SW480 (cell line): Measurements from ENCODE around the gene HNF4A.

Experiments
- DNase-seq: peaks from one replicate; pipeline ENCODE4 v3.0.0-alpha.2; 2016; ENCODE audit warnings: low spot score

Gene HNF4A

DNA sequence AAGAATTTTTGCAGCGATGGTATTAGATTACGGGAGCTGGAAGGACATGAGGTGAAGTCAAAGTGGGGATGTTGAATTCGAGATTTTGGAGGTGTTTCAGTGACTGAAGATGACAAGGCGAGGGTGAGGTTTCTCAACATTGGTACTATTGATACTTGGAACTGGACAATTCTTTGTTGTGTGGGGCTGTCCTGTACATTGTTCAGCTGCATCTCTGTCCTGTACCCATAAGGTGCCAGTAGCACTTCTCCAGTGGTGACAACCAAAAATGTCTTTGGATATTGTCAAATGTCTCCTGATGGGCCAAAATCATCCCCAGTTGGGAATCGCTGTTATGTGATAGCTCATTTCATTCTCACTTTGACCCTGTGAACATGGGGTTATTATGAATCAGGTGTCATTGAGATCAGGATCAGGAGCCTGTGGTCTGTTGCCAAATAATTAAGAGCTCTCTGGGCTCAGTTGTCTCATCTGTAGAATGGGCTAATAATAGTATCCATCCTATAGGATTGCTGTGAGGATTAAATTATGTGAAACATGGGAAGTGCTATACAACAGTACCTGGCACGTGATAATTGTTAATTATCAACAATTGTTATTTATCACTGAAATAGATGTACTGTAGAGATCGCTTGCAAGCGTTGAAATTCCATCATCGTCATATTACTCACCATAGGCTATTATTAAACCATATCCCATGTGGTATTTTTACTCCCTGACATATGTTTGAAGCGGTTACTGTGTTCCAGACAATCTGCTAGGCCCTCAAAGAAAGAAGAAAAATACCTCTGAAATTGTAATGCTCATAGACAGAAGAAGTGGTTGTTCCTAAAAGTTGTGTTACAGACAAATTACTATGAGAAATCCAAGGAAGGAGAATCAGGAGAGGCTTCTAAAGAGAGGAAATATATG is 71.6 kb downstream of the HNF4A start:
- no peak for DNase-seq

DNA sequence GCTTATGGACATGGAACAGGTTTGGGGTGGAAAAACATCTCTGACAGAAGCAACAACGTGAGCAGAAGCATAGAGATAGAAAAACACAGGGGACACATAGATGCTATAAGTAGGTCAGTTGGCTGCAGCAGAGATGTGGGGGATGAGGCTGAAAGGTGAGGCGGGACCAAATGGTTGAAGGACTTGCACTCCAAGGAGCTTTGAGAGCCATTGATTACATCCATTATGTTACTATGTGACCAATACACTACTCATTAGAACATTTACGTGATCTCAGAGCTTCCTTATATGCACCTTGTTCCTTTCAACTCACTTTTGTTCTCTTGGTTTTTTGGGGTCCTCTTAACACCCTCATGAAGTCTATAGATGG is 72.3 kb downstream of the HNF4A start:
- DNase-seq: no peak

GRCh38 chr20:44428174-44429016 is 72.9 kb downstream of the HNF4A start:
- no peak for DNase-seq

DNA sequence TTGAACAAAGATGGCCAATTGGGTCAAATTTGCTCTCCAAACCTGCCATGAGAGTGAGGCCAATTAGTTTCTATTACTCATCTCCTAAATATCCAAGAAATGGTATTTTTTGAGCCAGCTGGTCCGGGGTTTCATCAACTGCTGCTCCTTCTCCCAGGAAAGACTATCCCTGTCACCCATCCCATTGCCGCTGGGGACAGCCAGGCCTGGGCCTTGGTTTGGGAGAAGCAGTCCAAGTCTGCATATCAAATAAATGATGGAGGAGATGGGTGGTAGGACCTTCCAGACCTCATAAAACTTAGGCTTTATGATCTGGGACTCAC is 73.5 kb downstream of the HNF4A start:
- DNase-seq: no peak

DNA sequence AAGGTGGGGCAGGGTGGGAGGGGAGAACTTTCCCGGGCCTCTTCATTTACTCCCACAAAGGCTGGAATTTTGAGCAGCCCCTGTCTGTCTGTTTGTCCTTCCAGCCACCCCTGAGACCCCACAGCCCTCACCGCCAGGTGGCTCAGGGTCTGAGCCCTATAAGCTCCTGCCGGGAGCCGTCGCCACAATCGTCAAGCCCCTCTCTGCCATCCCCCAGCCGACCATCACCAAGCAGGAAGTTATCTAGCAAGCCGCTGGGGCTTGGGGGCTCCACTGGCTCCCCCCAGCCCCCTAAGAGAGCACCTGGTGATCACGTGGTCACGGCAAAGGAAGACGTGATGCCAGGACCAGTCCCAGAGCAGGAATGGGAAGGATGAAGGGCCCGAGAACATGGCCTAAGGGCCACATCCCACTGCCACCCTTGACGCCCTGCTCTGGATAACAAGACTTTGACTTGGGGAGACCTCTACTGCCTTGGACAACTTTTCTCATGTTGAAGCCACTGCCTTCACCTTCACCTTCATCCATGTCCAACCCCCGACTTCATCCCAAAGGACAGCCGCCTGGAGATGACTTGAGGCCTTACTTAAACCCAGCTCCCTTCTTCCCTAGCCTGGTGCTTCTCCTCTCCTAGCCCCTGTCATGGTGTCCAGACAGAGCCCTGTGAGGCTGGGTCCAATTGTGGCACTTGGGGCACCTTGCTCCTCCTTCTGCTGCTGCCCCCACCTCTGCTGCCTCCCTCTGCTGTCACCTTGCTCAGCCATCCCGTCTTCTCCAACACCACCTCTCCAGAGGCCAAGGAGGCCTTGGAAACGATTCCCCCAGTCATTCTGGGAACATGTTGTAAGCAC is 74.1 kb downstream of the HNF4A start:
- no peak for DNase-seq

GRCh38 chr20:44430270-44431065 is 75.0 kb downstream of the HNF4A start:
- DNase-seq: no peak

DNA sequence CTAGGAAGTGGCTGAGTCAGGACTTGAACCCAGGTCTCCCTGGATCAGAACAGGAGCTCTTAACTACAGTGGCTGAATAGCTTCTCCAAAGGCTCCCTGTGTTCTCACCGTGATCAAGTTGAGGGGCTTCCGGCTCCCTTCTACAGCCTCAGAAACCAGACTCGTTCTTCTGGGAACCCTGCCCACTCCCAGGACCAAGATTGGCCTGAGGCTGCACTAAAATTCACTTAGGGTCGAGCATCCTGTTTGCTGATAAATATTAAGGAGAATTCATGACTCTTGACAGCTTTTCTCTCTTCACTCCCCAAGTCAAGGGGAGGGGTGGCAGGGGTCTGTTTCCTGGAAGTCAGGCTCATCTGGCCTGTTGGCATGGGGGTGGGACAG is 75.6 kb downstream of the HNF4A start:
- no peak for DNase-seq

- DNase-seq: no peak
These were observed 76.2 kb downstream of the HNF4A start for GRCh38 chr20:44431502-44432234.

DNA sequence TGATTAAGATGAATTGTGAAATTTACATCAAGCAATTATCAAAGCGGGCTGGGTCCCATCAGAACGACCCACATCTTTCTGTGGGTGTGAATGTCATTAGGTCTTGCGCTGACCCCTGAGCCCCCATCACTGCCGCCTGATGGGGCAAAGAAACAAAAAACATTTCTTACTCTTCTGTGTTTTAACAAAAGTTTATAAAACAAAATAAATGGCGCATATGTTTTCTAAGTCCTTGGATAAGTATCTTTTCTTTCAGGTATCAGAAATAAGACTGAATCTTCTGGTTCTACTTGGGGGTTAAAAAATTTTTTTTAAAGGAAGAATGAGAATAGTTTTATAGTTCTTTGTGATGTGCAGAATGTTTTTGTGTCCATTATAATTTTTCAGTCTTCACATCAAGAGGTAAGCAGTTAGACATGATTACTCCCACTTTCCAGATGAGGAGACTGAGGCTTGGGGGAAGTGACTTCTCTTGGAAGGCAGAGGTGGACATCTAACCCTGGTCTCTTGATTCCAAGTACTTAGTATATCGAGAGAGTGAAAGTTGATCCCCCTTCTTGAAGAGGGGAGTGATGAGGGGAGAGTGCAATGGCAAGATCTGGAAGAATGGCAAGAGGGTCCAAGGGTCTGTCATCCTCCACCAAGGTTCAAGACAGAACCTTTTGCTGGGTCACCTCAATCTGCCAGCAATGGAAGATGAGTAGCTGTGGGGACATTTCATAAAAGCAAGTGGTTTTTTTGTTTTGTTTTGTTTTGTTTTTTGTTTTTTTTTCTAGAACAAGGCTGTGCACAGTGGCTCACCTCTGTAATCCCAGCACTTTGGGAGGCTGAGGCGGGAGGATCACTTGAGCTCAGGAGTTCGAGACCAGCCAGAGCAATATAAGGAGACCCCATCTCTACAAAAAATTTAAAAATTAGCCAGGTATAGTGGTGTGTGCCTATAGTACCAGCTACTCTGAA is 77.4 kb downstream of the HNF4A start:
- DNase-seq: no peak

DNA sequence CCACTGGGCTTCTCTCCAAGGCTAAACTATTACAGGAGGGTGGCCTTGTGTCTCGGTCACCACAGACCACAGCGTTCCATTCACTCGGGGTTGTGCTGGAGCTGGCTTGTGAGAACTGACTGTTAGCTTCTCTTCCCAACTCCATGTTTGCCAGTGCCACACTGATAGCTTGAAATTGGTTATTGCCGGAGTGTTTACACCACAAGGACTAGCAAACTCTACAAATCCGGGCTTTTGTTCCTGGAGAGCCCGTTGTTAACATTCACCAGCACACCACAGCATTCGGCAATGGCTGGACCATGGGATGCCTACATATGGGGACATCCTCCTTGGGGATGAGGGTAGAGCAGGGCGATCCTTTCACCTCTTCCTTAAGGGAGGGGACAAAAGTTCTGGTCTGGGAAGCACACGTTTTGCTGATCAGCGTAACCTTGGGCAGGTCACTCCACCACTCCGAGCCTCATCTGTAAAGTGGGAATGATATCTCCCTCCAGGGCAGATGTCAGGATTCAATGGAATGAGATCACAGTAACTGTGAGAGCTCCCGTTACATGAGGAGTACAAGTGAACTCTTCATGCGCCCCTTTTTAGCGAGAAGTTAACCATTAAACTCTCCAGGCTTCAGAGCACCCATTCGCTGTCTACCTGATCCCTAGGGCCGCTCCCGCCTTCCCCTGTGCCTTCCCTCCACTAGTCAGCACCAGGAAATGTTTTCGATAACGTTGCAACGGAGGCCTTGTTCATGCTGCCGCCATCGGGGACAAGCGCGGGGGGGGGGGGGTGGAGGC is 78.4 kb downstream of the HNF4A start:
- DNase-seq: peak; percentile 71

DNA sequence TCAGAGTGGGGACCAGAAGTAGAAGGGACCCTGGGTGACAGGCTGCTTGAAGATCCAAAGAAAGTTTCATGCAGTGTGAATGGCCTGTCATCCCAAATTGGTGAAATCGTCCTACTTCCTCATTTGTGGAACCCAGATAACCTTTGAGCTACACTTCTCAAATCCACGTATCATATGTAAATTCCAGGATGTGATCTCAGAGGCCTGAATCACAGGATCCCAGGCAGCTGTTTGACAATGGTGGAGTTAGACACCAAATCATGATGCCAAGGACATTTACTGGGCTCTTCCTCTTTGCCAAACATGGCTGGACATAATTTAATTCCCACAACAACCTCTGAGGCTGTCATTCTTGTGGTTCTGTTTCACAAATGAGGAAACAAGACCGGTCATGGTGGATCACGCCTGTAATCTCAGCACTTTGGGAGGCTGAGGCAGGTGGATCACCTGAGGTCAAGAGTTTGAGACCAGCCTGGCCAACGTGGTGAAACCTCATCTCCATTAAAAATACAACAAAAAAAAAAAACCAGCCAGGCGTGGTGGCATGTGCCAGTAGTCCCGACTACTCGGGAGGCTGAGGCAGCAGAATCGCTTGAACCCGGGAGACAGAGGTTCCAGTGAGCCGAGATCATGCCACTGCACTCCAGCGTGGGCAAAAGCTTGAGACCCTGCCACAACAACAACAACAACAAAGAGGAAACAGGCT is 80.3 kb downstream of the HNF4A start:
- DNase-seq: peak; percentile 28

DNA sequence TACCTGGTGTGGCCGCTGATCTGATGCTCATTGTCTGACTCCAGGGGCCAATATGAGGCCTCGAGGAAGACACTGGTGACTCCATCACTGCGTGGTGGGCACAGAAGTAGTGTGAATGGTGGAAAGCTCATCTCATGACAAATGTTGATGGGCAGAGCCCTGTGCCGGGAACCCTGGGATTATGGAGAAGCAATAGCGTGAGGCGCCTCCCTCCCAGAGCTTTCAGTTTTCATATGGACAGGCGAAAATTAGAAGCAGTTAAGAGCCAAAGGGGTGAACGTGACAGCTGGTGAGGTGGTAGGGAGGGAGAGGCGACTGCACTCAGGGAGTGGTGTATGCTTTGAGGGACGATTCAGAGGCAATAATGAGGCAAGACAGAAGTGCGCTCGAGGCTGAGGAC is 80.9 kb downstream of the HNF4A start:
- DNase-seq: no peak

GRCh38 chr20:44437497-44437896 is 82.0 kb downstream of the HNF4A start:
- DNase-seq: no peak

DNA sequence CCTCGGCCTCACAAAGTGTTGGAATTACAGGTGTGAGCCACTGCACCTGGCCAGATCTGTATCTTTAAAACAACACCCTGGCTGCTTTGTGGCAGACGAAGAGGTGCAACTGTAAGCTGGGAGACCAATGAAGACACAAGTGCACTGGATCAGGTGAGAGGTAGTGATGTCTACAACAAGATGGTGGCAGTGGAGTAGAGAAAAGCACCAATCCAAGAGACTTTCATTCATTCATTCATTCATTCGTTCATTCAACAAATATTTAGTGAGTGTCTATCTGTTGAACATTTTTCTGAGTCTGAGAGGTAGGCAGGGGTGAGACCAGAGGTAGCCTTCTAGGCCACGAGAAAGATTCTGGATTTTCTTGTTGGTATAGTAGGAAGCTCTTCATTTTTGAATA is 83.3 kb downstream of the HNF4A start:
- DNase-seq: no peak

- DNase-seq: no peak
These were observed 83.8 kb downstream of the HNF4A start for GRCh38 chr20:44439318-44439717.

DNA sequence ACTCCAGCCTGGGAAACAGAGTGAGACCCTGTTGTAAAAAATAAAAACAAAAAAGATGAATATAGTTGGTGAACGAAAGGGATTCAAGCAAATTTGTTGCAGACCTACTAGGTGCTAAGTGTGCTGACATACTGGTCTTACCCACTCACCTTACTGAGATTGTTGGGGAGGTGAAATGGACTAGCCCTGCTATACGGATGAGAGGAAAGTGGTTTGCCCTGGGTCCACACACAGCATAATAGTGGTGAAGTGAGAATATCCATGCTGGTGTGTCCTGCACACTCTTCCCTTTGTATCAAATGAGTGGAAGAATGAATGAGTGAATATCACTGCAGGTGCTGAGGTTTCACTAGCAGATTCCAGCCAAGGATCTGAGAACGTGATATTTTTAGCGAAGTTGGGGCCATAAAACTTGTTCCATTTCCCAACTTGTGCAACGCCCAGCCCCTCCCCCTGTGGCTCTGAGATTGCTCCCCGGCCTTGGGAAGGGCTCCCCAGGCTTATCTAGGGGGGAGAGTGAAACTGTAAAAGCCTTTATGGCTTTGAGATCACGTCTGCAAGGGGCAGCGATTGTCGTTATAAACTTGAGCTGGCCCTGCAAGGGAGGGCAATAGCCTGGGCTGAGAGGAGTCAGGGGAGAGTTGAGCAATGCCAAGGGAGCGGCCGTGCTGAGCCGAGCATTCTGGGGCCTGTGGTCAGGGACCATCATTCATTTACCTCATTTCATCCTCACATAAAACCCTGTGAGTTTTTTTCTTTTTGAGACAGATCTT is 87.0 kb downstream of the HNF4A start:
- no peak for DNase-seq
